Breast epithelium (tissue), 4 donors: Measurements from ENCODE around the gene PHYKPL. TPM values are rescaled to one million over a fixed set of nuclear protein-coding genes. Genes with fewer than 3 reads are reported as not detected.

Experiments used
- DNase-seq, 2 donors: peaks; one replicate each; pipeline ENCODE4 v3.0.0-alpha.2; 2019; ENCODE audit warnings: low spot score in 2 of 2
- H3K27ac ChIP-seq, 2 donors: fragments of 200-600 bp; sonication (generic) in 1 of 2; one replicate each; pipeline ENCODE4 v1.5.1; 2016 to 2019; ENCODE audit warnings: mild to moderate bottlenecking in 1 of 2
- H3K27me3 ChIP-seq, 2 donors: fragments of 200-600 bp; sonication (generic) in 1 of 2; one replicate each; pipeline versions ENCODE4 v1.5.1 to v1.6.0; 2017 to 2019; ENCODE audit warnings: control low read depth in 1 of 2, mild to moderate bottlenecking in 1 of 2
- H3K36me3 ChIP-seq: fragments of 200-600 bp; one replicate; pipeline ENCODE4 v1.5.1; 2019
- H3K4me1 ChIP-seq, 2 donors: fragments of 200-600 bp; sonication (generic); one replicate each; pipeline ENCODE4 v1.5.1; 2016 to 2019; ENCODE audit warnings: control low read depth in 1 of 2
- H3K4me3 ChIP-seq, 3 donors: fragments of 200-600 bp; sonication (generic); 1 replicate in 2 of 3; 2 replicates in 1 of 3; pipeline ENCODE4 v1.5.1; 2016 to 2019; ENCODE audit warnings: mild to moderate bottlenecking in 3 of 3, moderate library complexity in 2 of 3
- H3K9me3 ChIP-seq, 2 donors: fragments of 200-600 bp; sonication (generic) in 1 of 2; one replicate each; pipeline ENCODE4 v1.5.1; 2016 to 2019; ENCODE audit warnings: control low read depth in 1 of 2
- POLR2A ChIP-seq: fragments of 450-650 bp; IDR thresholded peaks from one replicate; pipeline ENCODE4 v1.6.1; 2016; ENCODE audit warnings: antibody characterized with exemption, mild to moderate bottlenecking, moderate library complexity
- POLR2AphosphoS5 ChIP-seq, 3 donors: sonication (generic); formaldehyde crosslinking; IDR thresholded peaks; one replicate each; pipeline ENCODE4 v1.6.1; 2017; ENCODE audit warnings: antibody characterized with exemption in 3 of 3
- intact Hi-C: fragments of 100-400 bp; cut with DNase I; formaldehyde crosslinking; loops from one replicate; pipeline ENCODE4 v1.15.1; 2023; ENCODE audit warnings: low total_unique reads
- total RNA-seq, 3 donors: library from RNA; depleted of rRNA; stranded (reverse); fragments of >200 nt; gene quantifications; one replicate each; pipeline ENCODE4 v1.1.0, GENCODE V29; 2016
- TF ChIP-seq, protein P1 (sequence below), 3 donors: fragments of 450-650 bp; IDR thresholded peaks; one replicate each; pipeline ENCODE4 v1.5.1; 2016 to 2017; ENCODE audit warnings: antibody characterized with exemption in 3 of 3, mild to moderate bottlenecking in 3 of 3, moderate library complexity in 3 of 3

PHYKPL gene
- total RNA-seq, 3 donors from 2014 or later, result 63.4 to 94.1 (median 77.7) TPM

DNA sequence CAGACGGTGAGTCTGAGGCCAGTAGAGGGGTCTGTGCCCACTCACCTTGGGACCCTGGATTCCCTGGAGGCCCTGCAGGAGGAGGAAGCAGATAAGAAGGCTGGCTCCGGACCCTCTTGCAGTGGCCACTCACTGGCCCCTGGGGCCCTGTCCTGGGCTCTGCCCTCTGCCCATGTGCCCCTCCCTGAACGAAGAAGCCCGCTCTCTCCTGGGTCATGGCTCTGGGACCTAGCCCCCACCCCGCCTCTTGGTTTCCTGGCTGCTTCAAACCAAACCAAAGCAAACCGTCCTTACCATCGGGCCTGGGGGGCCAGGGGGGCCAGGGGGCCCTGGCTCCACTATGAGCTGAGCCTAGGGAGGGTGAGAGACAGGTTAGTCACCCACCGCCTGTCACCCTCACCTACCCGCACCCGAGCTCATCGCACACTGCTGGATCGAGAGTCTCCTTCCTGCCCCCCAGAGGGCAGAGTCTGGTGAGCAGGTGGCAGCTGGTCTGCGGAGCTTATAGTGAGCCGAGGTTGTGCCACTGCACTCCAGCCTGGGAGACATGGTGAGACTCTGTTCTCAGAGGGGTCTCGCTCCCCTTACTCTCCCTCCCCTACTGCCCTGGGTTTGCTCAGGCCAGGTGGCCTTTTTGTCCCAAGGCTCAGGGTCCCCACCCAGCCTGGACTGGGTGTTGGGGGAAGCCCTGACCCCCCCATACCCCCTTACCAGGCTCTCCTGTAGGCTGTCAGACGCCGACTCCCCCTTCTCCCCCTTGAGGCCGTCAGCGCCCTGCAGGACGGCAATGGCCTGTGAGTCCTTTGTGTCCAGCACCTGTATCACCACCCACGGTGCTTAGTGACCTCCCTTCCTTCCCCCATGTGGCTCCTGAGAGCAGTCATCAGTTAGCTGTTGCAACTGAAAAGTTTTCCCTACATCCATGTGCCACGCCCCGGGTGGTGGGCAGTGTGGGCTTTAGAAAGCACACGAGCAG lies 15.2 kb upstream of the PHYKPL start:
- Histone ChIP-seq H3K36me3 (no peaks in the 10 kb centered on the region), H3K4me1 (no peaks in the 10 kb centered on the region), H3K4me3 (no peak overlapping the region), H3K27me3 (peaks cover 0 to 7% of the 10 kb centered on the region in 2 donors), H3K9me3 (no peaks in the 10 kb centered on the region), H3K27ac (no peak overlapping the region)
- intact Hi-C loops, result loop anchor here (5.0 kb wide), 1 partner anchor 1430 kb away; no protein-coding TSS in a partner anchor
- DNase-seq, result no peak
- TF ChIP-seq POLR2A, result no peak
- no peak for TF ChIP-seq POLR2AphosphoS5 (IDR thresholded peaks at IDR 0.05)
- TF ChIP-seq, protein P1, sequence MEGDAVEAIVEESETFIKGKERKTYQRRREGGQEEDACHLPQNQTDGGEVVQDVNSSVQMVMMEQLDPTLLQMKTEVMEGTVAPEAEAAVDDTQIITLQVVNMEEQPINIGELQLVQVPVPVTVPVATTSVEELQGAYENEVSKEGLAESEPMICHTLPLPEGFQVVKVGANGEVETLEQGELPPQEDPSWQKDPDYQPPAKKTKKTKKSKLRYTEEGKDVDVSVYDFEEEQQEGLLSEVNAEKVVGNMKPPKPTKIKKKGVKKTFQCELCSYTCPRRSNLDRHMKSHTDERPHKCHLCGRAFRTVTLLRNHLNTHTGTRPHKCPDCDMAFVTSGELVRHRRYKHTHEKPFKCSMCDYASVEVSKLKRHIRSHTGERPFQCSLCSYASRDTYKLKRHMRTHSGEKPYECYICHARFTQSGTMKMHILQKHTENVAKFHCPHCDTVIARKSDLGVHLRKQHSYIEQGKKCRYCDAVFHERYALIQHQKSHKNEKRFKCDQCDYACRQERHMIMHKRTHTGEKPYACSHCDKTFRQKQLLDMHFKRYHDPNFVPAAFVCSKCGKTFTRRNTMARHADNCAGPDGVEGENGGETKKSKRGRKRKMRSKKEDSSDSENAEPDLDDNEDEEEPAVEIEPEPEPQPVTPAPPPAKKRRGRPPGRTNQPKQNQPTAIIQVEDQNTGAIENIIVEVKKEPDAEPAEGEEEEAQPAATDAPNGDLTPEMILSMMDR (IDR thresholded peaks at IDR 0.05), result no peak

DNA sequence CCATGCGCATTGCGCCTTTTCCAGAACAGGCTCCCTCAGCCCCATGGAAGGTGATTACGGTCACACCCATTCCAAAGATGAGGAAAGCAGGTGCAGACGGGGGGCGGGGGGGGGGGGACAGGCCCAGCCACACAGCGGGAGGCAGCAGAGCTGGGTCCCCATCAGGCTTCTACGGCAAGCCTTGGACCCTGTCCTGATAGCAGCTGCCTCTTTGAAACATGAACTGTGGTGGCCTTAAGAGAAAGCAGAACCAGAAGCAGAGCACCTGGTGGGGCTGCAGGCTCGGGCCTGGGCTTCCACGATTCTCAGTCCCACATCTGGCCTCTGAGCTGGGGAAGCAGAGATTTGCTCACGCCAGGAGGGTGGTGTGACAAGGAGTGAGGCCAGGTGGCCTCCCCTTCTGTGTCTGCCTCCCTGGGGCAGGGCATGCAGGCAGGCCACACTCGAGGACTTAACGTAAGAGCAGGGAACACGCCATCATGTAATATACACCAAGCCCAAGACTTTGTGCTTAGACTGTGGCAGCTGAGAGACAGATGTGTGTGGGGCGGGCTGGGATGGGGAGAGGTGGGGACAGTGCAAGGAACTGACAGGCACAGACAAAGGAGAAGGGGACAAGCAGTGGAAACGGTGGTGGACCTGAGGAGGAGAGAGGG lies 14.2 kb upstream of the PHYKPL start:
- intact Hi-C loops, result loop anchor here (5.0 kb wide), 1 partner anchor 1429 kb away; no protein-coding TSS in a partner anchor
- Histone ChIP-seq H3K9me3 (no peaks in the 10 kb centered on the region), H3K27me3 (peaks cover 0 to 7% of the 10 kb centered on the region in 2 donors)

DNA sequence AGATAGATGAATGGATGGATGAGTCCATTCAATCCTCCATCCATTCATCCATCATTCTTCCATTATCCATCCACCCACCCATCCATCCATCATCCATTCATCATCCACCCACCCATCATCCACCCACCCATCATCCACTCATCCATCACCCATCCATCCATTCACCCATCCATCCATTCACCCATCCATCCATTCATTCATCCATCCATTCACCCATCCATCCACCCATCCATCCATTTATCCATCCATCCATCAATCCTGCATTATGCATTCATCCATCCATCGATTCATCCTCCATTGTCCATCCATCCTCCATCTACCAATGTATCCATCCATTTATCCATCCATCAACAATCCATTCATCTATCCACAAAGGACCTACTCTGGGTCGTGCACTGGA lies 12.8 kb upstream of the PHYKPL start:
- no peaks in the 10 kb centered on the region for H3K9me3 ChIP-seq
- no peak overlapping the region for H3K4me3 ChIP-seq
- H3K27ac ChIP-seq, result no peak overlapping the region
- no peaks in the 10 kb centered on the region for H3K4me1 ChIP-seq
- intact Hi-C loops, result loop anchor here (5.0 kb wide), 1 partner anchor 1428 kb away; no protein-coding TSS in a partner anchor
- no peak for DNase-seq
- peaks cover 0 to 7% of the 10 kb centered on the region in 2 donors for H3K27me3 ChIP-seq
- no peak for TF ChIP-seq POLR2A
- TF ChIP-seq POLR2AphosphoS5 (IDR thresholded peaks at IDR 0.05), result no peak
- TF ChIP-seq, protein P1 (IDR thresholded peaks at IDR 0.05), result no peak
- H3K36me3 ChIP-seq, result no peaks in the 10 kb centered on the region

More for the DNA sequence above, 14.2 kb upstream of the PHYKPL start:
- TF ChIP-seq, protein P1 (IDR thresholded peaks at IDR 0.05), result no peak
- TF ChIP-seq POLR2AphosphoS5 (IDR thresholded peaks at IDR 0.05), result no peak
- TF ChIP-seq POLR2A, result no peak
- Histone ChIP-seq H3K27ac (no peak overlapping the region), H3K4me3 (no peak overlapping the region), H3K36me3 (no peaks in the 10 kb centered on the region), H3K4me1 (no peaks in the 10 kb centered on the region)
- no peak for DNase-seq

DNA sequence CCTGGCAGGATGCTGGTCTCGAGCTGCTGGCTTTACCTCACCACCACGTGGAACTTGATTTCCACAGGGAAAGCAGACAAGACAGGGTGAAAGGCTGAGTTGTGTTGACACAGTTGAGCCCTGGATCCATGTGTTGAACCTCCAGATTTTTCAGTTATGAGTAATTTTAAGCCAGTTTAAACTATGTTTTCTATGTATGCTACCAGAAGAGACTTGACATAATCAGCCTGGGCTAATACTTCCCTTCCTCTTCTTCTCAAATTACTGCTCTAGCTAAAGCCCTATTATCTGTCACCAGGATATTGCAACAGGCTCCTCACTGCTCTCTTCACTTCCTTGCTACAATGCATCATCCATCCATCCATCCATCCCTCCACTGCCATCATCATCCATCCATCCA lies 12.0 kb upstream of the PHYKPL start:
- Histone ChIP-seq H3K36me3 (no peaks in the 10 kb centered on the region), H3K9me3 (no peaks in the 10 kb centered on the region), H3K27me3 (peaks cover 0 to 7% of the 10 kb centered on the region in 2 donors), H3K4me1 (no peaks in the 10 kb centered on the region), H3K4me3 (no peak overlapping the region), H3K27ac (no peak overlapping the region)
- TF ChIP-seq POLR2AphosphoS5 (IDR thresholded peaks at IDR 0.05) (no peak), POLR2A (no peak)
- TF ChIP-seq, protein P1 (IDR thresholded peaks at IDR 0.05), result no peak
- intact Hi-C loops, result no loop called here
- no peak for DNase-seq
